VCaP (cell line): ENCODE data around the gene C1QTNF9.

Experiments used
- H3K27ac ChIP-seq: fragments of 450-650 bp; 2 replicates; pipeline ENCODE4 v1.5.1; 2017
- CTCF ChIP-seq: fragments of 450-650 bp; conservative IDR thresholded peaks from 2 replicates; pipeline ENCODE4 v1.5.1; 2017; ENCODE audit warnings: mild to moderate bottlenecking, moderate library complexity

C1QTNF9 gene

GRCh38 chr13:24276306-24276705, 33.1 kb upstream of the C1QTNF9 start:
- H3K27ac ChIP-seq: no peak overlapping the region
- TF ChIP-seq CTCF: no peak

- H3K27ac ChIP-seq: no peak overlapping the region
- no peak for TF ChIP-seq CTCF
These were observed 32.5 kb upstream of the C1QTNF9 start for GRCh38 chr13:24276861-24277260.

- H3K27ac ChIP-seq: no peak overlapping the region
- TF ChIP-seq CTCF: no peak
These were observed 31.6 kb upstream of the C1QTNF9 start for GRCh38 chr13:24277761-24278160.

GRCh38 chr13:24279327-24280110, 29.9 kb upstream of the C1QTNF9 start:
- H3K27ac ChIP-seq: no peak overlapping the region
- TF ChIP-seq CTCF: no peak

GRCh38 chr13:24280720-24281119, 28.7 kb upstream of the C1QTNF9 start:
- H3K27ac ChIP-seq: no peak overlapping the region
- TF ChIP-seq CTCF: no peak

GRCh38 chr13:24281188-24282008, 28.0 kb upstream of the C1QTNF9 start:
- H3K27ac ChIP-seq: no peak overlapping the region

More at GRCh38 chr13:24281188-24282008, 28.0 kb upstream of the C1QTNF9 start:
- TF ChIP-seq CTCF: no peak
